CD4-positive, alpha-beta T cell treated with Interleukin-17A for 4 hours (primary cell): ENCODE measurements around the gene LEKR1.
A peak's percentile ranks its signal among the peaks of the same experiment; 100 is the strongest.
"Not testable (repeated sequence)": the region's sequence is repeated elsewhere in the genome, so short reads cannot be mapped to it uniquely, and the experiment has no call there.

ENCODE experiments used
- DNase-seq: peaks from one replicate; pipeline ENCODE4 v3.0.0-alpha.2; 2020; ENCODE audit warnings: mixed read lengths

The LEKR1 gene

DNA sequence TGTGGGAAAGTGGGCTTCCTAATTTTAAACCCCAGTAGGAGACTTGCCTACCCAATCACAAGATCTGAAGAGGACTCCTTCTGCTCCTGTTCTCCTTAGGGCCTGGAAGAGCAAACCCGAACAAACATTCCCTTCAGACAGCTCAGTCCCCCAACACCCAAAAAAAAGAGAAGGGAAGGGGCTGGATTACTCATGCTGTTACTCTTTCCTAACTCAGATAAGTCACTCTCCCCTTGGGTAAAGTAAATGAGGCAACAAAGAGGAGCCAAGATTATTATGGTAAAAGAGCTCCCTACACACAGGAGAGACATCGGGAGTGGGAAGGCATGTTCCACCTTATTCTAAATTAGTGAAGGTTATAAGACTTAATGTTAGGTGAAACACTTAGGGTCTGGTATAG, 18.1 kb upstream of the LEKR1 start:
- DNase-seq: no peak

DNA sequence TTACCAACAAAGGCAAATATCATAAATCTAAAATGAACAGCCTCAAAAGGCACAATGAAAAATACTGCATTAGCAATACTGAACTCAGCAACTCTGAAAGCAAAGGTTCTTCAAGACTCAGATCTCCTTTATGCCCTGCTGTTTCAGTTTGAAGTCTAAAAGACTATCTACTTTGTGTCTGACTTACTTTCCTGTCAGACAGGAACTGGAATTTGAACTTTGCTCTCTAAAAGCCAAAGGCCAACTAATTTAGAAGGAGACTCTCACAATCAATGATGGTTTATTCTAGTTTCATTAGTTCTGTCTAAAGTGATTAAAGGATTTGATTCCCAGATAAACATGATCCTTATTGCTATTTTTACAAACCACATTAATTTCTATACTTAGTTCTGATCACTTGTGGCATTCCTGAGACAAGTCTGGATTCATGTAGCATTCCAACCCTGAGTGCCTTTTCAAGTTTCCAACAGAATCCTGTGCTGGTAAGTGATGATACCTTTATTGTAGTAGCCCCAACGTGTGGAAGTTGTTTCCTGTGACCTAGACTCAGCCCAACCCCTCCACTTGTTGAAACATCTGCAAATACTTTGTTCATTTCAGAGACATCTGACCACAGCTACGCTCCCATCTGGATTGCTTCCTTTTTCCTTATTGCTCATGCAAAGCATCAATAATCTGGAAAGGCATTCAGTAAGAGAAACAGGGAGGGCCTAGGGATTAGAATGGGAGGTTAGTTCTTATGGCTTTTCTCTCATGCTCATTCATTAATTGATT, 14.9 kb upstream of the LEKR1 start:
- DNase-seq: no peak

DNA sequence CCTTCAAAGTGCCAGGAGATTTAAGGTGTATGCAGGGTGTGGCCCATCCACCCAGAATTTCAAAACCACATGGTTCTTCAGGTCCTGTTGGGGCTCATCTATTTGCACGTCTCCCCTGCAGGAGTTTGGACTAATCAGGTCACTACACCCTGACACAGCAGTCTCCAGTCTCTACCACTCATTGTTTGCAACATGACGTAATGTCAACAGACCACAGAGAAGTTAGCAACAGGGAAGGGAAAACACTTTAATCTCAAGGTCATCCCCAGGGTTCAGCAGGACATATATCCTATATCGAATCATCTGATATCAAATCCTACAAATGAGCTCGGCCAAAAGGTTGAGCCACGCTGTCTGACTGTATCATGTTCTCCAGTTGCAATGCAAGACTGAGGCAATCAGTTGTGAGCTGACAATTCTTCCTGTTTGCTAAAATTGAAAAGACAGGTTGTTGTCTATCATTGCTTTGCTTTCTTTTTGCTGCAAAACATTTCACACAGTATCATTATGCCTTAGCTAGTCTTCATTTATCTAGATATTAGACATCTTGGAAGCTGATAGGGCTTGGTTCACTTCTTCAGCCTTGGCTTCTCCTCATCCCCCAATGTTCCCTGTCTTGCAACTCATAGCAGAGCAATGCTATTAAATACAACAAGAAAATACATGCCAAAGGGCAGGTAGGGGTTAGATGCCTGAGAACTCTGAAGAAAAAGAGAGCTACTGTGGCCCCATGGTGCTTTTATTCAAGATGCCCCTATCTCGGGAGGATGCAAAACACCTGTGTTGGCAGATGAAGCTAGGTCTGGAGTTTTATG, 13.4 kb upstream of the LEKR1 start:
- DNase-seq: no peak

GRCh38 chr3:156814295-156814694, 11.9 kb upstream of the LEKR1 start:
- peak; percentile 28 for DNase-seq

GRCh38 chr3:156816091-156816793, 9.9 kb upstream of the LEKR1 start:
- peak; percentile 70 for DNase-seq

- DNase-seq: peak; percentile 96
Observed at GRCh38 chr3:156816794-156817645, 9.1 kb upstream of the LEKR1 start.

GRCh38 chr3:156817646-156818272, 8.4 kb upstream of the LEKR1 start:
- DNase-seq: no peak

GRCh38 chr3:156818273-156818651, 7.9 kb upstream of the LEKR1 start:
- no peak for DNase-seq

GRCh38 chr3:156818890-156819289, 7.3 kb upstream of the LEKR1 start:
- DNase-seq: no peak

DNA sequence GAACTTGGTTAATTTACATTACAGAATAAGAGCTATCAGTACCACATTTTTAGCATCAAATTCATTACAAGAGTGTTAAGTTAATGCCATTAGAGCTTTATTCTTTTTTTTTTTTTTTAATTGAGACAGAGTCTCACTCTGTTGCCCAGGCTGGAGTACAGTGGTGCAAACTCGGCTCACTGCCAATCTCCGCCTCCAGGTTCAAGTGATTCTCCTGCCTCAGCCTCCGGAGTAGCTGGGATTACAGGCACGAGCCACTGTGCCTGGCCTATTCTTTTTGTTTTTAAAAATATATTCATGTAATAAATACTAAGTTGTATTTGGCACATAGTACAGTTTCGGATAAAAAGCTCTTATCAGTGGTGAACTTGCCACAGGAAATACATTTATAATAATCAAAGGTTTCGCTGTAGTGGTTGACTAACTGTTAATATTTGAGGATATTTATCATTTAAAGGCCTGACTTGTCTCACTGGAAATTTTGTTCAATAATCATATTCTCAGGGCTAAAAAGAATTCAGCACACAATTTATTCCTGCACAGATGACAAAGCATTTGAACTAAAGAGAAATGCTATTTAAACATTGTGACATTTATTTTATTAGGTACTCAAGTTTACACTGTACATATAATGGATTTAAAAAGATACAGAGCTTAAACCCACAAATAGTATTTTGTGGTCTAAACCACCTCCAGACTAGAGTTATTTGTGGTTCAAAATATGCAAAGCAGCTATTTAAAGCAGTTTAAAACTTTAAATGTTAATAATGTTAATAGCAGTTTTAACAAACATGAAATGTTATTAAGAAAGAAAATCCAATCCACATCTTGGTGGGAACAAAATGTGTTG, 6.1 kb upstream of the LEKR1 start:
- DNase-seq: no peak

- no peak for DNase-seq
Observed at GRCh38 chr3:156820692-156821080, 5.5 kb upstream of the LEKR1 start.

- DNase-seq: not testable (repeated sequence)
Observed at GRCh38 chr3:156822626-156823260, 3.4 kb upstream of the LEKR1 start.

- no peak for DNase-seq
Observed at GRCh38 chr3:156825795-156826143, 384 bp upstream of the LEKR1 start.

GRCh38 chr3:156826896-156827882, 1.0 kb downstream of the LEKR1 start:
- no peak for DNase-seq

DNA sequence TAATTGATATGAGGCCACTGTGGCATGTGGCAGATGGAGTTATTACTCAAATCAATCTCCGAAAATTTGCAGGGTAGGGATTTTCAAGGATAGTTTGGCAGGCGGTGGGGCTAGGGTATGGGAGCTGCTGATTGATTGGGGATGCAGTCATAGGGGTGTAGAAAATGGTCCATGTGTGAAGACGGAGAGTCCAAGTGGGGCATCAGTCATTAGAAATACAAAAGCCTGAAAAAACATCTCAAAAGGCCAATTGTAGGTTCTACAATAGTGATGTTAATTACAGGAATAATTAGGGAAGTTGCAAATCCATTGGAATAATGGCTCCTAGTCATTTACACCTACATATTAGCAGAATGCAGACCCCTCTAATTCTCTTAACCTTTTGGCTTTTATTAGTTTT, 4.9 kb downstream of the LEKR1 start:
- no peak for DNase-seq

DNA sequence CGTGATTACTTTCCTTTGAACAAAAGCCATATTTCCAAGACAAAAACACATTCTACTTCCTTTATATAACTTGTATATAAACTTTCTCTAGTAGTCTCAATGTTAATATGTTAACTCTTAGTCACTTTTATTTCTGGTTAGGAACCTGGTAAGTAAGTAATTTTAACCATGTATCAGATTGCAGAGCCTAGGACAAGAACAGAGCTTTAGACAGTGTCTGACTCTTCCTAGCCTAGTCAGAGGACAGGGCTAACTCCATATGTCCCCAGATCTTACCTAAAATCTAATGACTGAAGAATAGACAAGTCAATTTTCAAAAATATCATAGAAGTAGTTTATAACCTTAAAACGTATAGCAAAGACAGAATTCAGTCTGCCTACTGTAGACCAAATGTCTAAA, 8.3 kb downstream of the LEKR1 start:
- DNase-seq: no peak

DNA sequence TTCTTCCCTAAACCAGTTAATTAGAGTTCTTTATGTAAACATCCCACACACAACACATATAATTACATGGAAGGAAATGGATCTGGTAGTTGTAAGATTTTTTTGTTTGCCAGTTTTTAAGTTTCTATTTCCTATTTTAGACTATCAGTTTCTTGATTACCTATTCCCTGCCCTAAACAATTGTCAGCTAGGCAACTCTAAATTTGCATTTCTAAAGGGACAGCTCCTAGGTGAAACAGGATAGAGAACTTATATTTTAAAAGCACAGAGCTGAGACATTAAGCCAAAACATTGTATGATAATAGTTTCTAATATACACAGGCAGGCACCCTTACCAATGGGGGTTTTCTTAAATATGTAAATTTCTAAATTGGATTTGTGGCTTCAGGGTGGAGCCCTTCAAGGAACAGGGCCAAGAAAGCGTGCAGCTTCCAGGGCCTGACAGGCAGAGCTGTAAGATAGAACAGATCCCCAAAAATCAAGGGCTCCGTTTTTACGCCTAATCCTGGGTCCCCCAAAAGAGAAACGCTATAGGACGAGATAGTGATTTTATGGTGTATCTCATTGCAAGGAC, 8.9 kb downstream of the LEKR1 start:
- no peak for DNase-seq

DNA sequence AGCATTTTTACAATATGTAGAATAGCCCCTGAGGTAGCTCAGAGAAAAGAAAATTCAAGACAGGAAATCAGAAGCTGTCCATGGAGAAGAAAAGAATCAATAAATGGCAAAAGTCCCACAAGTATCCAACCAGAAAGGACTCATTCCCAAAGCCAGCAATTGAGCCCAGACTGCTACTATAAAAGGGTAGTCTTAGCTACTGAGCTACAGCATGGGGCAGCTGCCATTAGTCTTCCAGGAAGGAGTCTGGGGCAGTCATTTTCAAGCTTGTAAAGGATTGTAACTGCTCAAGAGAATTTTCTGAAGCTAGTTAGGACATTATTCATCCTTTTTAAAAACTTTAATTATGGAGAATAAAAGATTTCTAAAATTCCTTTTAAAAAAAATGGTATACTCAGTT, 10.5 kb downstream of the LEKR1 start:
- no peak for DNase-seq

DNA sequence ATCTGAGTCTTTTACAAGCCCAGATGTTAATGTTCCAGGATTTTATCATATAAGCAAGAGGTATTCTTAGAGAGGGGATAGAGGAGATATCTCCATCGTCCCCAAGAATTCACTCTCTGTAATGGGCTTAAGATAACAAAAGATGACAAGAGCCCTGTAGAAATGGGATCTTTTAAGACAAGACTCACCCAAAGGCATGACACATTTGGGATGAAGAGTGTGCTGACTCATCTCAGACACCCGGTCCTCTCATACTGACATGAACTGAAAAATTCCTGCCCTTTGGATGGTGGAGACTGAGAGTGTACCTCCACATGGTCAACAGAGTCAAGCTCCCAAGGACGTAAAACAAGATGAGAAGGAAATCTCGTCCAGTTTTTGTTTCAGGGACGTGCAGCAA, 11.0 kb downstream of the LEKR1 start:
- DNase-seq: no peak
